GM19099 (cell line): Measurements from ENCODE around the gene NDE1.

Source experiments
- POLR2A ChIP-seq: IDR thresholded peaks from 3 replicates; pipeline ENCODE4 v1.6.1; 2011; ENCODE audit warnings: low read depth; ENCODE audit not compliant: insufficient read length; ENCODE audit errors: extremely low read depth

NDE1 gene

GRCh38 chr16:15674571-15674970 is 24.5 kb downstream of the NDE1 start:
- TF ChIP-seq POLR2A, result no peak

GRCh38 chr16:15676506-15676905 is 26.5 kb downstream of the NDE1 start:
- TF ChIP-seq POLR2A, result no peak

- TF ChIP-seq POLR2A, result no peak
Measured at GRCh38 chr16:15677447-15677846, 27.4 kb downstream of the NDE1 start.

- TF ChIP-seq POLR2A, result no peak
Measured at GRCh38 chr16:15682105-15682570, 32.1 kb downstream of the NDE1 start.

- no peak for TF ChIP-seq POLR2A
Measured at GRCh38 chr16:15686287-15686686, 36.2 kb downstream of the NDE1 start.

GRCh38 chr16:15689290-15689689 is 39.2 kb downstream of the NDE1 start:
- TF ChIP-seq POLR2A, result no peak

- TF ChIP-seq POLR2A, result no peak
Measured at GRCh38 chr16:15690296-15690695, 40.3 kb downstream of the NDE1 start.

GRCh38 chr16:15691046-15691445 is 41.0 kb downstream of the NDE1 start:
- no peak for TF ChIP-seq POLR2A

GRCh38 chr16:15694499-15694898 is 44.5 kb downstream of the NDE1 start:
- TF ChIP-seq POLR2A, result no peak

- TF ChIP-seq POLR2A, result no peak
Measured at GRCh38 chr16:15699819-15700218, 49.8 kb downstream of the NDE1 start.

- TF ChIP-seq POLR2A, result no peak
Measured at GRCh38 chr16:15701367-15701766, 51.3 kb downstream of the NDE1 start.

GRCh38 chr16:15701975-15702970 is 52.2 kb downstream of the NDE1 start:
- TF ChIP-seq POLR2A, result no peak

GRCh38 chr16:15703029-15703736 is 53.1 kb downstream of the NDE1 start:
- TF ChIP-seq POLR2A, result no peak

GRCh38 chr16:15704545-15704987 is 54.5 kb downstream of the NDE1 start:
- TF ChIP-seq POLR2A, result no peak

GRCh38 chr16:15705064-15705565 is 55.1 kb downstream of the NDE1 start:
- TF ChIP-seq POLR2A, result no peak
